ENCODE data around the gene MDM4.

GRCh38 chr1:204565617-204566582, 49.7 kb downstream of the MDM4 start:
- TF ChIP-seq, protein P1, sequence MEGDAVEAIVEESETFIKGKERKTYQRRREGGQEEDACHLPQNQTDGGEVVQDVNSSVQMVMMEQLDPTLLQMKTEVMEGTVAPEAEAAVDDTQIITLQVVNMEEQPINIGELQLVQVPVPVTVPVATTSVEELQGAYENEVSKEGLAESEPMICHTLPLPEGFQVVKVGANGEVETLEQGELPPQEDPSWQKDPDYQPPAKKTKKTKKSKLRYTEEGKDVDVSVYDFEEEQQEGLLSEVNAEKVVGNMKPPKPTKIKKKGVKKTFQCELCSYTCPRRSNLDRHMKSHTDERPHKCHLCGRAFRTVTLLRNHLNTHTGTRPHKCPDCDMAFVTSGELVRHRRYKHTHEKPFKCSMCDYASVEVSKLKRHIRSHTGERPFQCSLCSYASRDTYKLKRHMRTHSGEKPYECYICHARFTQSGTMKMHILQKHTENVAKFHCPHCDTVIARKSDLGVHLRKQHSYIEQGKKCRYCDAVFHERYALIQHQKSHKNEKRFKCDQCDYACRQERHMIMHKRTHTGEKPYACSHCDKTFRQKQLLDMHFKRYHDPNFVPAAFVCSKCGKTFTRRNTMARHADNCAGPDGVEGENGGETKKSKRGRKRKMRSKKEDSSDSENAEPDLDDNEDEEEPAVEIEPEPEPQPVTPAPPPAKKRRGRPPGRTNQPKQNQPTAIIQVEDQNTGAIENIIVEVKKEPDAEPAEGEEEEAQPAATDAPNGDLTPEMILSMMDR (IDR thresholded peaks at IDR 0.05; ENCODE audit: extremely low read depth in 1 of 2, insufficient read depth in 1 of 2, low read depth in 1 of 2, low read length in 2 of 2) = peak; percentile 64 to 71
- TF ChIP-seq POLR2A (IDR thresholded peaks at IDR 0.05; ENCODE audit: low read depth, low read length) (no peak), EZH2 (IDR thresholded peaks at IDR 0.05; ENCODE audit: borderline replicate concordance, low read depth, low read length, severe bottlenecking) (no peak), POLR2AphosphoS5 (IDR thresholded peaks at IDR 0.05; ENCODE audit: insufficient read depth, low read depth, low read length) (no peak), JUN (IDR thresholded peaks at IDR 0.05; ENCODE audit: borderline replicate concordance, insufficient read depth, insufficient read length, low read depth) (no peak), GATA2 (IDR thresholded peaks at IDR 0.05; ENCODE audit: insufficient read depth, insufficient read length, low read depth, low read length) (no peak), FOS (IDR thresholded peaks at IDR 0.05; ENCODE audit: borderline replicate concordance, insufficient read depth, low read length) (no peak)
- TF ChIP-seq, protein P2, sequence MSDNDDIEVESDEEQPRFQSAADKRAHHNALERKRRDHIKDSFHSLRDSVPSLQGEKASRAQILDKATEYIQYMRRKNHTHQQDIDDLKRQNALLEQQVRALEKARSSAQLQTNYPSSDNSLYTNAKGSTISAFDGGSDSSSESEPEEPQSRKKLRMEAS (IDR thresholded peaks at IDR 0.05; ENCODE audit: insufficient read depth, insufficient read length) = no peak

All from endothelial cell of umbilical vein (primary cell).